NCI-H146 treated with DMSO at 0.1 percent for 48 hours (cell line): Measurements from ENCODE around the gene RAB14.
"Not testable (repeated sequence)": the region's sequence is repeated elsewhere in the genome, so short reads cannot be mapped to it uniquely, and the experiment has no call there.

Source experiments
- DNase-seq: peaks from one replicate; lab custom pipeline; 2025; ENCODE audit not compliant: unreplicated experiment; lab: John Stamatoyannopoulos, UW

The RAB14 gene

GRCh38 chr9:121192959-121193640 is 8.6 kb downstream of the RAB14 start:
- no peak for DNase-seq

GRCh38 chr9:121192518-121192917 is 9.2 kb downstream of the RAB14 start:
- DNase-seq: no peak

DNA sequence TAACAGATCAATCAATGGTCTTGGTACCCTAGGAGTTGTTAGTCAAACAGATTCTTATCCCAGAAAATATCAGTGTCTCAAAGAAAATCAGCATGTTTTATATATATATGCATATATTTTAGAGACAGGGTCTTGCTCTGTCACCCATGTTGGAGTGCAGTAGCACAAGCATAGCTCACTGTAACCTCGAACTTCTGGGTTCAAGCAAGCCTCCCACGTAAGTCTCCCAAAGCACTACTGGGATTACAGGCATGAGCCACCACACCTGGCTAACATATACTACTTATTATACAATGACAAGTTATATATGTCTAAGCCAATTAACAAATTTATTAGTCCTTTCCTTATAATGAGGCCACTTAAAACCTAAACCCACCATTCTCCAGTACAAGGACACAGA is 10.4 kb downstream of the RAB14 start:
- DNase-seq: no peak

GRCh38 chr9:121189660-121190059 is 12.0 kb downstream of the RAB14 start:
- no peak for DNase-seq

DNA sequence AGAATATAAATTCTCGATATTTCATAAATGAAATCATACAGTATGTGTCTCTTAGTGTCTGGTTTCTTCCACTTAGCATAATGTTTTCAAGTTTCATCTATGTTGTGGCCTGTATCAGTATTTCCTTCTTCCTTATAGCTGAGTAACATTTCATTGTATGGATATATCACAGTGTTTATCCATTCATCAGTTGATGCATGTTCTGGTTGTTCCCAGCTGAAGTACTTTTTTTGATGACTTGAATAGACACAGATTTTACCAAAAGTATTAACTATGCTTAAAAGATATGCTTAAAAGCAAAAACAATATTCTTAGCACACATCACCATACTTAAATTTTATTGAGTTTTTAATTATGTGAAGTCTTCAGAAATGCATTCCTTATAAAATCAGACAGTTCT is 12.7 kb downstream of the RAB14 start:
- no peak for DNase-seq

GRCh38 chr9:121187636-121188305 is 13.9 kb downstream of the RAB14 start:
- no peak for DNase-seq

- DNase-seq: no peak
These were observed 15.8 kb downstream of the RAB14 start for GRCh38 chr9:121185774-121186403.

GRCh38 chr9:121185178-121185745 is 16.4 kb downstream of the RAB14 start:
- no peak for DNase-seq

- DNase-seq: no peak
These were observed 17.2 kb downstream of the RAB14 start for GRCh38 chr9:121184463-121184862.

GRCh38 chr9:121183666-121184423 is 17.8 kb downstream of the RAB14 start:
- DNase-seq: no peak

DNA sequence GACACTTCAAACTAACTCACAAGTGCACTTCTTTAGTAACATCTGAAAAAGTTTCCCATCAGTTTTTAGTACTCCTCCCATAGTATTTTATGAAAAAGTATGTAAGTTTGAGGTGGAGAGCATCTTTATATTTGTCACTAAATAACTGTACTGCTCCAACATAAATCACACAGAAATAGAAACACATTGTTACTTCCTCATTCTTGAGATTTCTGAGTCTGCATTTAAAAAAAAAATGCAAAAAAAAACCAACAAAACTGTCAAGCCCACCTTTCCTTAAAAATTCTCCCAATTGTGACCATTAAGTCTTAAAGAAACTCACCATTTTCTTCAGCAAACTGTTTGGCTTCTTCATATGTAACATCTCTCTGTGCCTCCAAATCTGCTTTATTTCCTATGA is 18.7 kb downstream of the RAB14 start:
- no peak for DNase-seq

DNA sequence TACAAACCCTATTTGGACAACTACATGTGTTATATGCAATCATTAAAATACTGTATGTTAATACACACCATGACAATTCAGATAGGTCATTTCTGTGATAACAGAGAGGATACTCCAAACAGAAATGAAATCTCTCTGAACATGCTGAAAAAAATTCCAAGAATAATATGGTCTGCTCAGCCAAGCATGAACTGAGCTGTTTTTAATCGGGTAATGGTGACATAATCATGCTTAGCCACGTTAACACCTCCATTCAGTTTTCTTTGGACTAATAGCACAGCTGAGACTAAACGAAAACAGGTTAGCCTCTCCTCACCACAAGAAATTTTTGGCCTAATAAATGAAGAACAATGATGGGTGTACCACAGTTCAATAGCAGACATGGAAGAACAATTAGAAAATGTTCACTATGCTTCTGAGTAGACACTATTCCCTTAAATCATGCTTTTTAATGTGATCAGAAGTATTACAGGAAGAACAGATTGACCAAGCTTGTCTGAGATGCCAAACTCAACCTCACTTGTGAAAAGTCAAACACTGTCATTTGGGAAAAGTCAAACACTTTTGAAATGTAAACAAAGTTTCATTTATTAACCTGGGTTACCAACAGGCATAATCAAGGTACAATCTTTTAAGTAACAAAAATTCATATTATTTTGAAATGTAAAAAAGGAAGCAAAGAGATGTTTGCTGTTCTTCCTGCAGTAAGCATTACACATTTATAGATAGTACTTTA is 19.4 kb downstream of the RAB14 start:
- no peak for DNase-seq

DNA sequence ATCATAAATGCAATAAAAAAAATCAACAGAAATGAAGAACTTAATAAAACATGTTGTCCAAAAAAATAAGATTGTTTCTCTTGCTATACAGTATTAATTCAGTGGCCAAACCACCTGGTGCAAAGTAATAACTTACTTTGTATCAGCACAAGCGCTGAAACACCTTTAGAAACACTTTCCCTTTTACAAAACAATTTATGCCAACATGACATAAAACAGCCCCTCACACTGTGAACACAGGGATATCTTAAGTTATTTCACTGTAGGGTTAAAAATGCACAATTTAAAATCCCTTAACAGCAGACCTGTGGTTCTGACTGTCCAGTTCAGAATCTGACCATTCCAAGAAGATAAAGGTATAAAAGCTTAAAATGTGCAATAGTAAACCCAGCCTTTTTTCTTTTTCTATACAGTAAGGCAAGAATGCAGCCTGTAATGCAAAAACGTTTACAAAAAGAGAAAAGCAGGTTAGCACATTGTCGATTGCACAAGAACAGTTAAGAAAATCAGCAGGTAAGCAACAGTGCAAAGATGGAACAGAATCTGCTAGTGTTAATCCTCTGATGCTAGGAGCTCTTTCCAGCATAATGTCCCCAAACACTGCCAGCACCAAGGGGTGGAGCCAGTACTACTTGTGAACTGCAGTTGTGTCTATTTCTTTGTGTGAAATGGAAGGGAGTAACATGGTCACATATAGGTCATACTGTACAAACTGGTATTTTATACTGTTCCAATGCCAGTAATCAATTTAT is 21.6 kb downstream of the RAB14 start:
- no peak for DNase-seq

DNA sequence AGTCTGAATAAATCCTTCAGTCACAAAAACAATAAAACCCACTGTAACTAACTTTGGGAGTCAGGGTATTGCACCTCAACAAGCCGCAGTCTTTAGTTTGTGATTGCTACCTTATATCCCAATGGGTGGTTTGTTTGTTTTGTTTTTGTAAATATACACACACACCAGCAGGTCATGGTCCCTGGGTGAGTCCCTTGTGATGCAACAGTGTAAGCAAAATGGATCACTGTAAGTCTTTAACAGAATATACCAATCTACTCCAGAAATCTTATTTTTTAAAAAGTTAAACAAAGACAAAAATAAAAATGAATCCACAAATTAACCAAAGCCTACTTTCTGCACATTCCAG is 22.3 kb downstream of the RAB14 start:
- not testable (repeated sequence) for DNase-seq

GRCh38 chr9:121178676-121179372 is 22.8 kb downstream of the RAB14 start:
- DNase-seq: no peak

- no peak for DNase-seq
These were observed 28.2 kb downstream of the RAB14 start for GRCh38 chr9:121173501-121173900.

GRCh38 chr9:121172726-121173487 is 28.8 kb downstream of the RAB14 start:
- no peak for DNase-seq

DNA sequence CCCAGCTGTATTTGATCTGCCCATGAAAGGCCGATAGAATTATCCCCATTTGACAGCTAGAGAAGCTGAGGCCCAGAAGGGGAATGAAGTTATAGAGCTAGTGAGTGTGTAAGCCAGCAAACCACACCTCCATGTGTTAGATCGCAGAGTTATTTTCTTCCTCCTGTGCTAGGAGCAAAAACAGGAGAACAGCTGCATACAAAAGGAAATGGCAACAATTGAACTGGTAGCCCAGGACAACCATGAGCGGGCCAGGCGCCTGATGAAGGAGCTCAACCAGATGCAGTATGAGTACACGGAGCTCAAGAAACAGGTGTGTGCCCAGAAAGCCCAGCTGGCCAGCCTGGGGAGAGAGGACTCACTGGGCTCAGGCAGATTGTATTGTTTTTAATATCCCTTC is 30.4 kb downstream of the RAB14 start:
- no peak for DNase-seq
